GM23338 (cell line): Measurements from ENCODE around the gene DDIAS. TPM values are rescaled to one million over a fixed set of nuclear protein-coding genes. Genes with fewer than 3 reads are reported as not detected.
"Not testable (repeated sequence)": the region's sequence is repeated elsewhere in the genome, so short reads cannot be mapped to it uniquely, and the experiment has no call there.

Experiments
- ATAC-seq: fragments of 200-7000 bp; cut with Tn5 transposase; 3 replicates; pipeline ENCODE4 v1.9.1; 2020
- DNase-seq: peaks from one replicate; pipeline ENCODE4 v3.0.0-alpha.2; 2015; ENCODE audit warnings: low spot score
- H2AFZ ChIP-seq: fragments of 200-600 bp; sonication (generic); 2 replicates; pipeline ENCODE4 v1.8.0; 2016; ENCODE audit warnings: antibody characterized with exemption, mild to moderate bottlenecking, moderate library complexity
- H3F3A ChIP-seq: fragments of 200-600 bp; sonication (generic); replicated peaks from 2 replicates; pipeline ENCODE4 v1.8.0; 2017; ENCODE audit warnings: antibody characterized with exemption, mixed run types, low read depth
- H3K27ac ChIP-seq: fragments of 200-600 bp; sonication (generic); 2 replicates; pipeline ENCODE4 v1.6.1; 2016; ENCODE audit warnings: low read depth
- H3K27me3 ChIP-seq: fragments of 200-600 bp; sonication (generic); 2 replicates; pipeline ENCODE4 v1.8.0; 2016; ENCODE audit warnings: mild to moderate bottlenecking, mixed run types, moderate library complexity; ENCODE audit not compliant: insufficient read depth
- H3K36me3 ChIP-seq: fragments of 200-600 bp; sonication (generic); 2 replicates; pipeline ENCODE4 v1.8.0; 2016; ENCODE audit warnings: mild to moderate bottlenecking; ENCODE audit not compliant: insufficient read depth
- H3K4me1 ChIP-seq: fragments of 200-600 bp; sonication (generic); 2 replicates; pipeline ENCODE4 v1.8.0; 2016; ENCODE audit warnings: mild to moderate bottlenecking, moderate library complexity; ENCODE audit not compliant: insufficient read depth
- H3K4me2 ChIP-seq: fragments of 200-600 bp; sonication (generic); 2 replicates; pipeline ENCODE4 v1.7.1; 2017; ENCODE audit warnings: mixed run types
- H3K4me3 ChIP-seq: fragments of 200-600 bp; sonication (generic); 2 replicates; pipeline ENCODE4 v1.6.1; 2016; ENCODE audit warnings: mixed run types
- H3K79me2 ChIP-seq: fragments of 200-600 bp; sonication (generic); replicated peaks from 2 replicates; pipeline ENCODE4 v1.8.0; 2017; ENCODE audit warnings: mild to moderate bottlenecking; ENCODE audit not compliant: insufficient read depth
- H3K9me2 ChIP-seq: fragments of 200-600 bp; sonication (generic); 2 replicates; pipeline ENCODE4 v1.8.0; 2017; ENCODE audit not compliant: insufficient read depth
- H4K20me1 ChIP-seq: fragments of 200-600 bp; sonication (generic); replicated peaks from 2 replicates; pipeline ENCODE4 v1.8.0; 2017; ENCODE audit warnings: mild to moderate bottlenecking; ENCODE audit not compliant: insufficient read depth
- H3K27ac Mint-ChIP-seq: 2 replicates; pipeline ENCODE4 v1.8.0; 2020; ENCODE audit warnings: inconsistent platforms, mild to moderate bottlenecking, moderate library complexity, mixed read lengths
- H3K27me3 Mint-ChIP-seq: 3 replicates; pipeline ENCODE4 v1.8.0; 2022; ENCODE audit warnings: low read depth, mild to moderate bottlenecking, moderate library complexity, mixed read lengths, inconsistent platforms; ENCODE audit not compliant: insufficient read depth, poor library complexity
- H3K36me3 Mint-ChIP-seq: 3 replicates; pipeline ENCODE4 v1.8.0; 2021; ENCODE audit warnings: low read depth, mild to moderate bottlenecking, inconsistent platforms, moderate library complexity, mixed read lengths
- H3K4me1 Mint-ChIP-seq: 3 replicates; pipeline ENCODE4 v1.8.0; 2020; ENCODE audit warnings: mild to moderate bottlenecking, inconsistent platforms, mixed read lengths
- H3K4me3 Mint-ChIP-seq: 3 replicates; pipeline ENCODE4 v1.8.0; 2021; ENCODE audit warnings: moderate library complexity, mild to moderate bottlenecking, inconsistent platforms, mixed read lengths
- H3K9me3 Mint-ChIP-seq: 3 replicates; pipeline ENCODE4 v1.8.0; 2020; ENCODE audit warnings: moderate library complexity, mild to moderate bottlenecking, inconsistent platforms, mixed read lengths
- CREB1 ChIP-seq: fragments of 250-450 bp; sonication (Bioruptor Pico); IDR thresholded peaks from 2 replicates; pipeline ENCODE4 v1.5.0; 2020; ENCODE audit warnings: low read depth, mild to moderate bottlenecking, moderate library complexity
- CTCF ChIP-seq, 2 experiments: fragments of 200-600 bp in 1 of 2; sonication (generic) in 1 of 2; conservative IDR thresholded peaks; 2 replicates each; pipeline versions ENCODE4 v1.5.1 to v1.6.1; 2016 to 2017; ENCODE audit warnings: antibody characterized with exemption in 2 of 2, low read depth in 2 of 2, mild to moderate bottlenecking in 2 of 2, moderate library complexity in 1 of 2
- EZH2 ChIP-seq: fragments of 200-600 bp; sonication (generic); IDR thresholded peaks from one replicate; pipeline ENCODE4 v1.8.0; 2017; ENCODE audit warnings: antibody characterized with exemption, mild to moderate bottlenecking, low read depth; ENCODE audit not compliant: unreplicated experiment
- JUNB ChIP-seq: IDR thresholded peaks from one replicate; pipeline ENCODE4 v1.6.1; 2016; ENCODE audit warnings: antibody characterized with exemption; ENCODE audit not compliant: unreplicated experiment
- POLR2AphosphoS5 ChIP-seq: IDR thresholded peaks from 2 replicates; pipeline ENCODE4 v1.6.1; 2016; ENCODE audit warnings: antibody characterized with exemption, low read depth
- STAT1 ChIP-seq: IDR thresholded peaks from one replicate; pipeline ENCODE4 v1.6.1; 2016; ENCODE audit warnings: antibody characterized with exemption; ENCODE audit not compliant: unreplicated experiment
- ZNF114 ChIP-seq: fragments of 250-450 bp; sonication (Bioruptor Pico); IDR thresholded peaks from 2 replicates; pipeline ENCODE4 v1.5.0; 2020; ENCODE audit warnings: mild to moderate bottlenecking, moderate library complexity
- ZNF331 ChIP-seq: fragments of 250-450 bp; sonication (Bioruptor Pico); IDR thresholded peaks from 2 replicates; pipeline ENCODE4 v1.5.0; 2020; ENCODE audit warnings: low read depth, mild to moderate bottlenecking, moderate library complexity
- ZNF462 ChIP-seq: fragments of 250-450 bp; sonication (Bioruptor Pico); IDR thresholded peaks from 2 replicates; pipeline ENCODE4 v1.5.0; 2020; ENCODE audit warnings: mild to moderate bottlenecking, moderate library complexity
- polyA plus RNA-seq: library from polyadenylated mRNA; unstranded; fragments of >200 nt; fragmentation: Nextera tagmentation; extraction: Ambion mirVana; gene quantifications from 2 replicates; pipeline ENCODE4 v1.2.1, GENCODE V29; 2016
- total RNA-seq: library from RNA; depleted of rRNA; stranded (reverse); fragments of >200 nt; shearing (Covaris generic); gene quantifications from 2 replicates; pipeline ENCODE4 v1.2.3, GENCODE V29; 2014

The DDIAS gene
- total and polyA plus RNA-seq, 2 experiments from 2014 or later, result 19.5 to 53.0 TPM

DNA sequence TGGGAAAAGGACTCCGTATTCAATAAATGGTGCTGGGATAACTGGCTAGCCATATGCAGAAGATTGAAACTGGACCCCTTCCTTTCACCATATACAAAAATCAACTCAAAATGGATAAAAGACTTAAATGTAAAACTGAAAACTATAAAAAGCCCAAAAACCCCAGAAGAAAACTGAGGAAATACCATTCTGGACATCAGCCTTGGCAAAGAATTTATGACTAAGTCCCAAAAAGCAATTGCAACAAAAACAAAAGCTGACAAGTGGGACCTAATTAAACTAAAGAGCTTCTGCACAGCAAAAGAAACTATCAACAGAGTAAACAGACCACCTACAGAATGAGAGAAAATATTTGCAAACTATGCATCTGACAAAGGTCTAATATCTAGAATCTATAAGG is 46.6 kb upstream of the DDIAS start:
- H3K4me1 Mint-ChIP-seq, H3K9me2 ChIP-seq, DNase-seq, H3K79me2 ChIP-seq, H3K27ac ChIP-seq, H3K36me3 ChIP-seq, H2AFZ ChIP-seq, H3K36me3 Mint-ChIP-seq, H3K4me1 ChIP-seq, H3K27ac Mint-ChIP-seq, H3K9me3 Mint-ChIP-seq, H3K4me2 ChIP-seq, H3K27me3 ChIP-seq, ATAC-seq, H3K4me3 Mint-ChIP-seq, H3K4me3 ChIP-seq, H3K27me3 Mint-ChIP-seq, H4K20me1 ChIP-seq, H3F3A ChIP-seq: not testable (repeated sequence)

GRCh38 chr11:82855616-82856015 is 45.9 kb upstream of the DDIAS start:
- Mint-ChIP-seq H3K36me3 (peaks cover 4% of the 10 kb centered on the region; the same call in 1 of the 3 replicates), H3K27me3 (no peaks in the 10 kb centered on the region), H3K27ac (no peak overlapping the region), H3K9me3 (no peaks in the 10 kb centered on the region), H3K4me3 (no peak overlapping the region), H3K4me1 (no peaks in the 10 kb centered on the region)
- Histone ChIP-seq H3K4me1 (no peaks in the 10 kb centered on the region), H3K9me2 (no peaks in the 10 kb centered on the region), H3K27ac (no peak overlapping the region), H3K36me3 (no peaks in the 10 kb centered on the region), H3K4me2 (no peak overlapping the region), H3F3A (no peaks in the 10 kb centered on the region), H3K4me3 (no peak overlapping the region), H4K20me1 (no peaks in the 10 kb centered on the region), H3K79me2 (peaks cover 5% of the 10 kb centered on the region; the same call in 1 of the 2 replicates), H3K27me3 (no peaks in the 10 kb centered on the region), H2AFZ (no peak overlapping the region)
- no peak for ATAC-seq
- DNase-seq, result no peak
- no peak for TF ChIP-seq ZNF462 (CRISPR knock-in tag)
- no peak for TF ChIP-seq ZNF331 (CRISPR knock-in tag)
- no peak for TF ChIP-seq CTCF (conservative IDR thresholded peaks at IDR 0.05; ENCODE audit: low read depth in 2 of 2)
- no peak for TF ChIP-seq STAT1
- no peak for TF ChIP-seq JUNB
- no peak for TF ChIP-seq EZH2
- no peak for TF ChIP-seq CREB1 (CRISPR knock-in tag)
- TF ChIP-seq POLR2AphosphoS5, result no peak
- TF ChIP-seq ZNF114 (CRISPR knock-in tag), result no peak
